SHP77 (cell line): ENCODE results near the gene MFAP4.

Experiments
- DNase-seq, 2 experiments: peaks; one replicate each; lab custom pipeline; 2025; lab: John Stamatoyannopoulos, UW

Gene MFAP4, protein sequence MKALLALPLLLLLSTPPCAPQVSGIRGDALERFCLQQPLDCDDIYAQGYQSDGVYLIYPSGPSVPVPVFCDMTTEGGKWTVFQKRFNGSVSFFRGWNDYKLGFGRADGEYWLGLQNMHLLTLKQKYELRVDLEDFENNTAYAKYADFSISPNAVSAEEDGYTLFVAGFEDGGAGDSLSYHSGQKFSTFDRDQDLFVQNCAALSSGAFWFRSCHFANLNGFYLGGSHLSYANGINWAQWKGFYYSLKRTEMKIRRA

DNA sequence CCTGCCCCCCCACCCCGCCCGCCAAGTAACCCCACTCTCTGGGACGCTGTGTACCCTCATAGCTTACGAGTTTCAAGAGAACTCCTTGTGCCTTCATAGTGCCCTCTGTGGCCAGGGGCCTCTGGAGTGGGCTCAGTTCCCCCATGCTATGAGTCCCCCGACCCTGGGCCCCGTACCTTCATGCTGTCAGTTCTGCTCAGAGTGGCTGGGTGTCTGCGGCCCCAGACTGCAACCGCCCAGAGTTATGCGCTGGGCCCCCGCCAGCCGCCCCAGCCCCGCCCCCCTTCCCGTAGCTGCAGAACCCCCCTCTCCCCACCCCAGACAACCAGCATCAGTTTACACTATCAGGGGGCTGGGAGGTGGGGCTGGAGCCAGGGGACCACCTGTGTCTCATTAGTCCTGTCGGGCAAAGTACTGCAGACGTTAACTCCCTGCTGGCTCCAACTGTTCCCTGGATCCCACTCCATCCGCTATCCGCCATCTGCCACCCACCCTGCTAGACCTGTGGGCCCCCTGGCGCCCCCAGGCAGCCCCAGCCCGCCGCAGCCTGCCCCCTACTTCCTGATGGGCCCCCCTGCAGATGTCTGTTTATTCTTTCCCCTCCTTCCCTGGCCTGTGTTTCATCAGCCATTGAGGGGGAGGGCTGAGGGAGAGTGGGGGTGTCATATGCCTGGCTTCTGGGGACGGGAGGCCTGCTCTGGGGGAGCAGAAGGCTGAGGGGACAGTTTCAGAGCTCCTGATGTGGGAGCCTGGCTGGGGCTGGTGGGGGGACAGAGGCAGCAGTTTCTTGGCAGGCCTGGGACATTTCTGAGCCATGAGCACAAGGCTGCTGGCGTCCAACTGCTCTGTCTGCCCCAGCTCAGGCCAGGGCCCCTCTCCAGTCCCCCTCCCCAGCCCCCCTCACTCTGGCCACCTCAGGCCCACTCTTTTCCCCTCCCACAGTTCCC lies at the start of gene MFAP4:
Gene MFAP4, minus strand, starts transcription at position 217 of the 947 bp plus-strand sequence. Its CDS starts 35 bp downstream, at position 182.
- DNase-seq, result no peak

DNA sequence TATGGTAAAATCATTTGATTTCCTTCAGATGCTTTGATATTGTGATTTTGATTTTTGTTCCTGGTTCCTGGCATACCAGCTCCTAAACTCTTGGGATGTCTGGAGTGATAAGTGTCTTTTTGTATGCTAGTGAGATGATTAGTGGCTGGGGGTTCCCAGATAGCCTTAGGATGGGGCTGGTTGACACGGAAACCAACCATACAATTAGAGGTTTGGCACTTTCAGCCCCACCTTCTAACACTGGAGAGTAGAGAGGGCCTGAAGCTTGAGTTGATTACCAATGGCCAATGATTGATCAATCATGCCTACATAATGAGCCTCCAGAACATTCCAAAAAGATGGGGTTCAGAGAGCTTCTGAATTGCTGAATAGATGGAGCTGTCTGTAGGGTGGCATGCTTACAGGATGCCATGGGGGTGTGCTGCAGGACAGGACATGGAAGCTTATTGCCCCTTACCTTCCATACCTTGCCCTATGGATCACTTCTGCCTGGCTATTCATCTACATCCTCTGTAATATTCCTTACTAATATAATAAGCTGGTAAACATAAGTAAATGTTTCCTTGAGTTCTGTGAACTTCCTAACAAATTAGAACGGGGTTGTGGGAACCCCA lies 46.8 kb upstream of the MFAP4 start:
- no peak for DNase-seq

DNA sequence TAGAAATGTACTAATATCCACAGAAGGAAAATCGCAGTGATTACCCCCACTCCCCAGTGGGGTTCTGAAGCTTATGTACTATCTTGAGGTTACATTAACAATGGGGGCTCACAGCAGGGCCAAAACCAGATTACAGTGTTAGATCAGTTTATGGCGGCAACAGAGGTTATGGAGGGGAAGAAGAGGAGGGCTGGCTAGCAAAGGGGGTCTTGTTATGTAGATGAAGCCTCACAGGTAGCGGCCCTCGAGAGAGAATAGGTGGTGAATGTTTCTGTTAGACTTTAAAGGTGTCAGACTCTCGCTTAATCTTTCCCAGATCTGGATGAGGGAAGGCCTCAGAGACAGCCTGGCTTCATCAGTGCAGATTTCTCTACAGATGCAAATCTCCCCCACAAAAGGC lies 46.3 kb upstream of the MFAP4 start:
- no peak for DNase-seq

DNA sequence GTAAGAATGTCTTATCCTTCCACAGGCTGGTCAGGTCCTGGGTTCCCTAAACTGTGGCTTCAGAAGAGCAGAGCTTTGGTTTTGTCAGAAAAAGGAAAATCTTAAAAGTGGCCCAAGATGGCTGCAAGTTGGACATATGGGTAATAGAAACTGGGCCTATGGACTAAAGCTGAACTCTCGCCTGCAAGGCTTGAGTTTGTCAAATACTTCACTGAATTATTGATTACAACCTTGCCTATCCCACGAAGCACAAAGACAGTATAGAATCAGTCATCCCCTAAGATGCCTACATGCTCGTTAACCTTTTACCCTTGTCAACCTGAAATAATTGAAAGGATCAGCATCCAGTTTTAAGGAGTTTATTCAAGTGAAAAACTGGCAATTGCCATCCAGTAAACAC lies 44.7 kb upstream of the MFAP4 start:
- no peak for DNase-seq

DNA sequence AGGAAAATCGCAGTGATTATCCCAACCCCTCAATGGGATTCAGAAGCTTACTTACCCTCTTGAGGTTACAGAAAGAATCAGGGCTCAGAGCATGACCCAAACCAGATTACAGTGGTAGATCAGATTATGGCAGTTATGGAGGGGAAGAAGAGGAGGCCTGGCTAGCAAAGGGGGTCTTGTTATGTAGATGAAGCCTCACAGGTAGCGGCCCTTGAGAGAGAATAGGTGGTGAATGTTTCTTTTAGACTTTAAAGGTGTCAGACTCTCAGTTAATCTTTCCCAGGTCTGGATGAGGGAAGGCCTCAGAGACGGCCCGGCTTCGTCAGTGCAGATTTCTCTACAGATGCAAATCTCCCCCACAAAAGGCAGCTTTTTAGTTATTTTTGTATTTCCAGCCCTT lies 39.6 kb upstream of the MFAP4 start:
- no peak for DNase-seq

DNA sequence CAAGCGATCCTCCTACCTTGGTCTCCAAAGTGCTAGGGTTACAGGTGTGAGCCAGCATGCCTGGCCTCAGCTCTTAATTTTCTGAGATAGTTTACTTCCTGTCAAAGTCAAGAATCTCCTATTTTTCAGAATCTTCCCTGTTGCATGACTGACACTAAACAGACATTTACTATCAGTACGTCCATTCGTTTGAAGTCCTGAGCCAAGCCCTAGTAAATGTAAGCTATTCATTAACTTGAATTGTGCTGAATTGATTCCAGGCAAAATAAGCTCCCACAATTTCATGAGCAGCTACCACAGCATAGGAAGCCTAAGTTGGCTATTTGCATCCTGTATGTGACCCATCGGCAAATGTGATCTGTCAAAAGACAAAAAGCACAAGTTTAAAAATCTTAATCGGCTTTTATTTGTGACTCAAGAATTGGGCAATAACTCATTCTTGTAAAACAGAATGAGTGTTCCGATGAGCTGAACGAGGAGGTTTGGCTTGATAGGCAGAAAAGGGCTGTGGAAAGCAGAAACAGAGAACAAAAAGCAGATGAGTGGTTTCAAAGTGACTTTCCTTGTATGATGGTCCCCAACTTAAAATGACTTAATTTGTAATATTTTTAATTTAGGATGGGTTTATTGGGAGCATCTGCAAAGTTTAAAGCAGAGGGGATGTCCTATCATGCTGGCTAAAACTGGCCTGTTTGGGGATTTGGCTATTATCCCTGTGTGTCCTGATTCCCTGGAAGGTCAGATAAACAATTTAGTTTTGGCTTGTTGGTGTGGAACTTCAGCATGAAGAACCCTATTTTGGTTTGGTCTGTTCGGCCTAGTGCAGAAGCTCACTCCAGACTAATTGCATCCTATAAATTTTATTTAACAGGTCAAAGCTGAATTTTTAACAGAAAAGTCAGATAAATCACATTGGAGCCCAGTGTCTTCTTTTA lies 38.2 kb upstream of the MFAP4 start:
- DNase-seq, result no peak

DNA sequence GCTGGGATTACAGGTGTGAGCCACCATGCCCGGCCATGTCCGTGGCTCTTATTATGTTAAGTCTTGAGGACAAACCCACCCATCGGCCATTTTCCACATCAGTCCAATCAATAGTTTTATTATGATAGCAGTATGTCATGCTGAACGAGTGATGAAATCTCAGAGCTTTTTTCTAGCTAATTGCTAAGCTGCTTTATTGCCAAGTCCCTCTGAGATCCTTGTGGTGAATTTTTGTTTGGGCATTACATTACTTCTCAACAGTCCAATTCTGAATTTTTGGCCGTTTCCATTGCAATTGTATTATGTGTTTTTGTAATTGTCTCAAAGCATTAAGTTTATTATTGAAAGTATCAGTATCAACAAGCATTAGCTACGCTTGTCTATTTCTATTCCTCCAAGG lies 34.9 kb upstream of the MFAP4 start:
- no peak for DNase-seq

DNA sequence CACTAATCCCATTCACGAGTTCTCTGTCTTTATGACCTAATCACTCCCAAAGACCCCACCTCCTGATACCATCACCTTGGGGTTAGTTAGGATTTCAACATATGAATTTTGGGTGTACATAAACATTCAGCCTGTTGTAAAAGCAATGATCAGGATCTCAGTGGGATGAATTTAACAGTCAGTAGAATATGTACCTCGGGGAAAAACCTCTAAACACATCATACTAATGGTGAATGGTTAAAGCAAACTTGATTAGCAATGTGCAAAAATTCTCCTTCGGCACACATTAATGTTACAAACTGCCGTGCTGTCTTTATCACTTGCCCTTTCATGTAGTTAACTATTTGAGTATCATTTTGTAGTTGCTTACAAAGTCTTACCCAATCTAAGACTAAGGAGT lies 34.2 kb upstream of the MFAP4 start:
- no peak for DNase-seq

DNA sequence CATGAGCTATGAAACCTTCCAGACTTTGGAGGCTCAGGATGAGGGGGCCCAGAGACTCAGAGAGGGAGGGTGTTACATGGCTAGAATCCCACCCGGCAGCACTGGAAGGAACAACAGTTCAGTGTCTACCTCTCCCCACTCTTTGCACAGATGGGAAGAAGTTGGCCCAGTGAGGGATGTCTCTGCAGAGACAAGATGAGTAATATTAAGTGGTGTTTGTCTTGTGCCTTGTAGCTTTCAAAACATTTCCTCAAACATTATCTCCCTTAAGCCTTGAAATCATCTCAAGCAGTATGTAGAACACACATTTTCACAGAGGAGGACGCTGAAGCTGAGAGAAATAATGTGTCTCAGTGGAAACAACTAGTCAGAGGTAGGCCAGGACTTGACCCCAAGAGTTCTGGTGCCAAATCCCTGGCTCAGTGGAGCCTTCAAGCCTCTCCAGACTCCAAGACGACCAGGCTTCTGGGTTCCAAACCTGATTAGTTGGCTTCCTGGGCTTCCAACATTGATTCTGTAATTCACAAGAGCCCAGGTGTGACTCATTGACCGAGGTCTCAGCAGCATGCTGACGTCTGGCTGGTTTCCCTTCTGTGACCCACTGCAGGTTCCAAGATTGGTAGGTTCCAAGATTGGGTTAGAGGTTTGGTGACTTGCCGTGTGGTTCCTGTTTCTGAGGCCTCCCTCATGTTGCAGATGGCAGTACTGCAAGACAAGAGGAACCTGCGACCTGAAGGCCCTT lies 31.4 kb upstream of the MFAP4 start:
- no peak for DNase-seq

DNA sequence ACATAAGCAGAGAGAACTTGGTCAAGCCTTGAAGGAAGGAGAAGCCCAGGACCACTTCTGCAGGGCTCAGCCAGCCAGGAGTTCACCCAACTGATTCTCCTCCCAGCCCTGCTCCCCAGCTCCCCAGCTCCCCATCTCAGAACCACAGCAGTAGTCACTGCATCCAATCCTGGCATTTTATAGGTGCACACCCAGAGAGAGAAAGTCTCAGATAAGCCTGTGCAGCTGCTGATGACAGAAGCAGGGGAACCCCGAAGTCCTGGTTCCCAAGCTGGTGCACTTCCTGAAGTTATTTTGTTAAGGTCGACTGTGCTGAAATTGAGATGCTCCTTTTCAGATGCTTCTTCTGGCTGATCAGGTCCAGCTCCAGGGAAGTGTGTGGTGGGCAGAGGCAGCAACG lies 30.6 kb upstream of the MFAP4 start:
- DNase-seq, result no peak

DNA sequence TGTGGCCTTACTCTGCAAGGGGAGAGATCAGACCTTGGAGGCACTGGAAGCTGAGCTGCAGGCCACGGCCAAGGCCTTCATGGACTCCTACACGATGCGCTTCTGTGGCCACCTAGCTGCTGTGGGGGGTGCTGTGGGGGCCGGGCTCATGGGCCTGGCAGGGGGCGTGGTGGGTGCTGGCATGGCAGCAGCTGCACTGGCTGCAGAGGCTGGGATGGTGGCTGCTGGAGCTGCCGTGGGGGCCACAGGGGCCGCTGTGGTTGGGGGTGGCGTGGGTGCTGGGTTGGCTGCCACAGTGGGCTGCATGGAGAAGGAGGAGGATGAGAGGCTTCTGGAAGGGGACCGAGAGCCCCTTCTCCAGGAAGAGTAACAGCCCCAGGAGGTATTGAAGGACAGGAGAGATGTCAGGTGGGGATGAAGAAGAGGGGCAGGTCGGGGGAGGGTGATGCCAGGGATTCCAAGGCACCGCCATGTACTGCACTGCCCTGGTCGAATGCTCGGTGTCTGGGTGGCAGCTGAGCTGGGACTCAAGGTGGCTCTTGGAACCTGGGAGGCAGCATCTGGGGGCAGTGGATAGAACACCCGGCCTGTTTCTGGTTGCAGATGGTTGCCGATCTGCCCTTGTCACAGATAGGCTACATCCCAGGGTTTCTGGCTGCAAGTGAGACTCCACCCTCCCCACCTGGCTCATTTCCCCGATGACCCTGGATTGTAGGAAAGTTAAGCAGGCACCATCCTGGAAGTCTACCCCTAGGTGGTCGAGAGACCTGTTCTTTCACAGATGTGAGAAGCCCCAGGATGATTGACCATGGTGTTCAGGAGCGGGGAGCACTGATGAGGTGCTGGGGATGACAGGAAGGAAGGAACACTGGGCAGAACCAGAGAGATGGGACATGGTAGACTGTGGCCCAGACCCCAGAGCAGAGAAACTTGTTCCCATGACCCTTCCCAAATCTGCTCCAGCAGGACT lies 29.1 kb upstream of the MFAP4 start:
- no peak for DNase-seq

DNA sequence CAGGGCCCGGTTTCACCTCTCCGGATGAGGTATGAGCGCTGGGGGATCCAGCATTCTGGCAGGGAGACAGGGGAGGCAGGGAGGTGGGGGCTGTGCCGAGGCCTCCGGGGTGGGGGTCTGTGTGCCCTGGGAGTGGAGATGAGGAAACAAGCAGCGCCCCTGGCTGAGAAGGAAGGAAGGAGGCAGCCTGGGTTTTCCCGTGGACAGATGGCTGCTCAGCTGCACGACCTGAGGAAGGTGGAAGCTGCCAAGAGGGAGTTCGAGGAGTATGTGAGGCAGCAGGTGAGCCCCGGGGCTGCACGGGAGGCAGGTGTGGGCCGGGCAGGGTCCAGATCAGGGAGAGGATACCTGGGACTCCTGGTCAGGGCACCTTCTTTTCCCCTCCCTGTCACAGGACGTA lies 28.3 kb upstream of the MFAP4 start:
- DNase-seq, result no peak

DNA sequence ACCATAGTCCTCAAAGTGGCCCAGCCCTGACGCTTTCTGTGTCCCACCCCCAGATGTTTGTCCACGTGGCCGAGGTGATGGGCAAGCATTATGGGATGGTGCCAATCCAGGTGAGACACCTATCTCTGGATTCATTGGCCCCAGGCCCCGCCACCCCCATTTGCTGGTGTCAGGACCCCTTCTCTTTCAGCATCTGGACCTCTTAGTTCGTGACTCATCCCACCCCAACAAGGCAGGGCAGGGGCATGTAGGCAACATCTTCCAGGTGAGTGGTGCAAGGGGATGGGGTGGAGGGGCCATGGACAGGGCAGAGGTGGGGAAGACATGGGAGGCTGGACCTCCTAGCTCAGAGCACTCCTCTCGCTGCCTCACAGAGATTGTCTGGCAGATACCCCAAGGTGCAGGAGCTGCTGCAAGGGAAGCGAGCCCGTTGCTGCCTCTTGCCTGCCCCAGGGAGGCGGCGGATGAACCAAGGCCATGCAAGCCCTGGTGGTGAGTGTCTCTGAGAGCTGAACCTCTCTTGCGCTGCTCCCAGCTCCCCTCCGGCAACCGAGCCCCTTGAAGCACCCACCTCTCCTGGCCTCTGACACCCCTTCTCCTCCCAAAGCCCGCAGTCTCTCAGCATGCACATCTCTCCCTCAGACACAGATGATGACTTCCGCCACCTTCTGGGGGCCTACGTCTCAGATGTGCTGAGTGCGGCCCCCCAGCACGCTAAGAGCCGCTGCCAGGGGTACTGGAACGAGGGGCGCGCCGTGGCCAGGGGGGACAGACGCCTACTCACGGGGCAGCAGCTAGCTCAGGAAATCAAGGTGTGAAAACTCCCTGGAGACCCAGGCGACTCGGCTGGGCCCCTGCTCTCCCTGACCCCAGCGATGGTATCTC lies 27.6 kb upstream of the MFAP4 start:
- DNase-seq, result no peak

DNA sequence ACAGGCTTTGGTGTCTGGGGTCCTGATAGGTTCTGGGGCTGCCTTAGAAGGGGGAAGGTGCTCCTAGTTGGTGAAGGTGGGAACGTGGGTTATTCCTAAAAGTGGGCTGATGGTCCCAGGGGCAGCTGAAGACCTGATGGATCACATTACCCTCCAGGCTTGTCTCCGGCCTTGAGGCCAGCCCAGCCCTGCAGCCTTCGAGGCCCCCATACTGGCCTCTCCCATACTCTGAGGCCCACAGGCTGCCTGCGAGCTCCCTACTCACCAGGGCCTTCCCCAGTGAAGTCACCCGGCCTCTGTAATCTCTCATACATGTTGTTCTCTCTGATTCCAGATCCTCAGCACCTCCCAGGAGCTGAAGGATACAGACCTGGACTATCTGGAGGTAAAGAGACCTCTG lies 26.8 kb upstream of the MFAP4 start:
- DNase-seq, result no peak

DNA sequence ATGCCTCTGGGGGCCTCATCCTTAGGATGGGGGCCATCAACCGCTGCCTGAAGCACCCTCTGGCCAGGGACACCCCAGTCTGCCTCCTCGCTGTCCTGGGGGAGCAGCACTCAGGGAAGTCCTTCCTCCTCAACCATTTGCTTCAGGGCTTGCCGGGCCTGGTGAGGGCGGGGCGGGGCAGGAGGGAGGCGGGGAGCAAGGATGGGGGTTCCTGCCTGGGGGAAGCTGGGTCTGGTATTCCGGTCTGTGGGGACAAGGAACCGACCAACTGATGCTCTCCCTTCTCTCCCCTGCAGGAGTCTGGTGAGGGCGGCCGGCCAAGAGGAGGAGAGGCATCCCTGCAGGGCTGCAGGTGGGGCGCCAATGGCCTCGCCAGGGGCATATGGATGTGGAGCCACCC lies 26.0 kb upstream of the MFAP4 start:
- DNase-seq, result no peak

DNA sequence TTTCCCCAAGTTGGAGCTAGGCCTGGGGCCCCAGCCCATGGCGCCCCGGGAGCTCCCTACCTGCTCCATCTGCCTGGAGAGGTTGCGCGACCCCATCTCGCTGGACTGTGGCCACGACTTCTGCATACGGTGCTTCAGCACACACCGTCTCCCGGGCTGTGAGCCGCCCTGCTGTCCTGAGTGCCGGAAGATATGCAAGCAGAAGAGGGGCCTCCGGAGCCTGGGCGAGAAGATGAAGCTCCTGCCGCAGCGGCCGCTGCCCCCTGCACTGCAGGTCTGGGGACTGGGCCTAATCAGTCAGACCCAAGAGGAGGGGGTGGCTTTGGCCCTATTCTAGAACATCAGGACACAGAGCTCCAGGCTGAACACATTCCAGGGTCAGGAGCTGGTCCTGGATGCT lies 25.5 kb upstream of the MFAP4 start:
- DNase-seq, result no peak

DNA sequence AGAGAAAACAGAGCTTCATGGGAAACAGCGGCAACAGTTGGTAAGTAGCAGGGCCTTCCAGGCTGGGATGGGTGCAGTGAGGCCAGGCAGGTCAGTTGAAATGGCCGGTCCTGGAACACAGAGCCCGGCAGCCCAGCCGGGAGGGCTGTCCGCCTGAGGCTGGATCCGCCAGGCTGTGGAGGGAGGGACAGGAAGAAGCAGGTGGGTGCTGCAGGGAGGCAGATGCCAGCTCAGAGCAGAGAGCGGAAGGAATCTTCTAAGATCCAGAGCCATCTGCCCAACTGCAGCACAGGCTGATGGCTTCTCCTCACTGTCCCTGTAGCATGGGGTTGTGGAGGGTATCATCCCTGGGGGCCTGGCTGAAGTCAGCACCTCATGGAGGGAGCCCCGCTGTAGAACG lies 24.6 kb upstream of the MFAP4 start:
- DNase-seq, result peak; percentile 43 to 46

DNA sequence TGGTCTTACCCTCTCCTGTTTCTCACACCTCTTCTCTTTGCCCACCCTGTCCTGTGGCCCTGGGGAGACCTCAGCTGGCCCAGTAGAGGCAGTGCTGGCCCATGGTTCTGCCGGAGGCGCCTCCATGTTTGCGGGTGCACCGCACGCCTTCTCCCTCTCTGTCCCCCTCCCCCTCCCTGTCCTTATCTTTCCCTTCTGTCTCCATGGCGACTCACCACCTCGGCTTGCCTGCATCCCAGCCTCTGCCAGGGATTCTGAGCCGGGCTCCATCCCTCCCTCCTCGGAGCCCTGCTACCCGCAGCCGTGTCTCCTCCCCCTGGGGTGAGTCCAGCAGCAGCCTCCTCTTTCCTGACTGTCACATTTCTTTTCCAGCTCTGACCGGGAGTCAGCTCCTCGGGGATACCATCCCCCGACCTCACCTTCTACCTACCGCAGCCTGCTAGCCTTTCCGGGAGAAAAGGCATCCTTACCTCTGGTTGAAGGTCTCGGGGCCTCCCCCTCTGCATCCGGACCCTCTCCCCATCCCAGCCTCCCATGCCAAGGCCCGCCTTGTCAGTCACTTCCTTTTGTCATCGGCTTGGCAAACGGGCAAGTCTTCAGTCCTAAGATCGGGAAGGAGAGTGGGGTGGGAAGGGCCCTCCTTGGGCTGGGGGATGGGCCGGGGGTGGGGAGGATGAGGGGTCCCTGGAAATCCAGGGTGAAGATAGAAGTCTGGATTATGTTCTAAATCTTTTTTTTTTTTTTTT lies 24.1 kb upstream of the MFAP4 start, which contains the start of gene RNF112:
Gene RNF112, plus strand, starts transcription at position 358 of the 746 bp plus-strand sequence. Its CDS starts 177 bp downstream, at position 535.
- DNase-seq, result no peak
